Measurements from ENCODE around the gene UNC5B. TPM values are rescaled to one million over a fixed set of nuclear protein-coding genes. Genes with fewer than 3 reads are reported as not detected.

Gene UNC5B
- total RNA-seq, 1 experiment from 2014 or later, result 49.6 TPM

- TF ChIP-seq, protein P1, sequence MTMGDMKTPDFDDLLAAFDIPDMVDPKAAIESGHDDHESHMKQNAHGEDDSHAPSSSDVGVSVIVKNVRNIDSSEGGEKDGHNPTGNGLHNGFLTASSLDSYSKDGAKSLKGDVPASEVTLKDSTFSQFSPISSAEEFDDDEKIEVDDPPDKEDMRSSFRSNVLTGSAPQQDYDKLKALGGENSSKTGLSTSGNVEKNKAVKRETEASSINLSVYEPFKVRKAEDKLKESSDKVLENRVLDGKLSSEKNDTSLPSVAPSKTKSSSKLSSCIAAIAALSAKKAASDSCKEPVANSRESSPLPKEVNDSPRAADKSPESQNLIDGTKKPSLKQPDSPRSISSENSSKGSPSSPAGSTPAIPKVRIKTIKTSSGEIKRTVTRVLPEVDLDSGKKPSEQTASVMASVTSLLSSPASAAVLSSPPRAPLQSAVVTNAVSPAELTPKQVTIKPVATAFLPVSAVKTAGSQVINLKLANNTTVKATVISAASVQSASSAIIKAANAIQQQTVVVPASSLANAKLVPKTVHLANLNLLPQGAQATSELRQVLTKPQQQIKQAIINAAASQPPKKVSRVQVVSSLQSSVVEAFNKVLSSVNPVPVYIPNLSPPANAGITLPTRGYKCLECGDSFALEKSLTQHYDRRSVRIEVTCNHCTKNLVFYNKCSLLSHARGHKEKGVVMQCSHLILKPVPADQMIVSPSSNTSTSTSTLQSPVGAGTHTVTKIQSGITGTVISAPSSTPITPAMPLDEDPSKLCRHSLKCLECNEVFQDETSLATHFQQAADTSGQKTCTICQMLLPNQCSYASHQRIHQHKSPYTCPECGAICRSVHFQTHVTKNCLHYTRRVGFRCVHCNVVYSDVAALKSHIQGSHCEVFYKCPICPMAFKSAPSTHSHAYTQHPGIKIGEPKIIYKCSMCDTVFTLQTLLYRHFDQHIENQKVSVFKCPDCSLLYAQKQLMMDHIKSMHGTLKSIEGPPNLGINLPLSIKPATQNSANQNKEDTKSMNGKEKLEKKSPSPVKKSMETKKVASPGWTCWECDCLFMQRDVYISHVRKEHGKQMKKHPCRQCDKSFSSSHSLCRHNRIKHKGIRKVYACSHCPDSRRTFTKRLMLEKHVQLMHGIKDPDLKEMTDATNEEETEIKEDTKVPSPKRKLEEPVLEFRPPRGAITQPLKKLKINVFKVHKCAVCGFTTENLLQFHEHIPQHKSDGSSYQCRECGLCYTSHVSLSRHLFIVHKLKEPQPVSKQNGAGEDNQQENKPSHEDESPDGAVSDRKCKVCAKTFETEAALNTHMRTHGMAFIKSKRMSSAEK (CRISPR knock-in tag; IDR thresholded peaks at IDR 0.05; ENCODE audit: borderline replicate concordance), result no peak
- TF ChIP-seq NR1H2 (CRISPR knock-in tag; IDR thresholded peaks at IDR 0.05) (no peak), SMAD3 (CRISPR knock-in tag; IDR thresholded peaks at IDR 0.05; ENCODE audit: borderline replicate concordance) (no peak), HMGXB4 (CRISPR knock-in tag; IDR thresholded peaks at IDR 0.05) (no peak), JAZF1 (CRISPR knock-in tag; IDR thresholded peaks at IDR 0.05) (no peak)
- TF ChIP-seq, protein P2, sequence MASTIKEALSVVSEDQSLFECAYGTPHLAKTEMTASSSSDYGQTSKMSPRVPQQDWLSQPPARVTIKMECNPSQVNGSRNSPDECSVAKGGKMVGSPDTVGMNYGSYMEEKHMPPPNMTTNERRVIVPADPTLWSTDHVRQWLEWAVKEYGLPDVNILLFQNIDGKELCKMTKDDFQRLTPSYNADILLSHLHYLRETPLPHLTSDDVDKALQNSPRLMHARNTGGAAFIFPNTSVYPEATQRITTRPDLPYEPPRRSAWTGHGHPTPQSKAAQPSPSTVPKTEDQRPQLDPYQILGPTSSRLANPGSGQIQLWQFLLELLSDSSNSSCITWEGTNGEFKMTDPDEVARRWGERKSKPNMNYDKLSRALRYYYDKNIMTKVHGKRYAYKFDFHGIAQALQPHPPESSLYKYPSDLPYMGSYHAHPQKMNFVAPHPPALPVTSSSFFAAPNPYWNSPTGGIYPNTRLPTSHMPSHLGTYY (CRISPR knock-in tag; IDR thresholded peaks at IDR 0.05), result no peak
These were observed 18.3 kb downstream of the UNC5B start (continued) for GRCh38 chr10:71230656-71231025.

DNA sequence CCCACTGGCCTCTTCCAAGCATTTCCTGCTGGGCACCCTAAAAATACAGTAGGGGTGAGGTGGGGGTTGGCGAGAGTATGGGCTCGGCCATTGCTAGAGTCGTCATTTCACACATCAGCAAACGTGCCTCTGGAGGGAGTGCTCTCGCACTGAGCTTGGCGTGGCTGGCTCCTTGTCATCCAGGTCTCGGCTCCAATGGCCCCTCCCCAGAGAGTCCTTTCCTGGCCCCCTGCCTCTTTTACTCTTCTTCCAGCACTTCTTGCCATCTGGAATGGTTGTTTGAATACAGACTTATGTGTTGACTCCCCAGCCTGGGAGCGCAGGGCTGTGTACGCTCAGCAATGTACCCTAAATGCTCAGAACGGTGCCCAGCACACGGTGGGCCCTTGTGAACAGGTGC, 18.8 kb downstream of the UNC5B start:
- Mint-ChIP-seq H3K9me3 (no peaks in the 10 kb centered on the region), H3K36me3 (no peaks in the 10 kb centered on the region), H3K4me1 (peaks cover 63% of the 10 kb centered on the region), H3K4me3 (no peak overlapping the region), H3K27ac (no peak overlapping the region), H3K27me3 (ENCODE audit: low read depth) (no peaks in the 10 kb centered on the region)
- TF ChIP-seq ETV6 (CRISPR knock-in tag; IDR thresholded peaks at IDR 0.05) (no peak), ATF3 (CRISPR knock-in tag; conservative IDR thresholded peaks at IDR 0.05) (no peak)
- TF ChIP-seq, protein P3, sequence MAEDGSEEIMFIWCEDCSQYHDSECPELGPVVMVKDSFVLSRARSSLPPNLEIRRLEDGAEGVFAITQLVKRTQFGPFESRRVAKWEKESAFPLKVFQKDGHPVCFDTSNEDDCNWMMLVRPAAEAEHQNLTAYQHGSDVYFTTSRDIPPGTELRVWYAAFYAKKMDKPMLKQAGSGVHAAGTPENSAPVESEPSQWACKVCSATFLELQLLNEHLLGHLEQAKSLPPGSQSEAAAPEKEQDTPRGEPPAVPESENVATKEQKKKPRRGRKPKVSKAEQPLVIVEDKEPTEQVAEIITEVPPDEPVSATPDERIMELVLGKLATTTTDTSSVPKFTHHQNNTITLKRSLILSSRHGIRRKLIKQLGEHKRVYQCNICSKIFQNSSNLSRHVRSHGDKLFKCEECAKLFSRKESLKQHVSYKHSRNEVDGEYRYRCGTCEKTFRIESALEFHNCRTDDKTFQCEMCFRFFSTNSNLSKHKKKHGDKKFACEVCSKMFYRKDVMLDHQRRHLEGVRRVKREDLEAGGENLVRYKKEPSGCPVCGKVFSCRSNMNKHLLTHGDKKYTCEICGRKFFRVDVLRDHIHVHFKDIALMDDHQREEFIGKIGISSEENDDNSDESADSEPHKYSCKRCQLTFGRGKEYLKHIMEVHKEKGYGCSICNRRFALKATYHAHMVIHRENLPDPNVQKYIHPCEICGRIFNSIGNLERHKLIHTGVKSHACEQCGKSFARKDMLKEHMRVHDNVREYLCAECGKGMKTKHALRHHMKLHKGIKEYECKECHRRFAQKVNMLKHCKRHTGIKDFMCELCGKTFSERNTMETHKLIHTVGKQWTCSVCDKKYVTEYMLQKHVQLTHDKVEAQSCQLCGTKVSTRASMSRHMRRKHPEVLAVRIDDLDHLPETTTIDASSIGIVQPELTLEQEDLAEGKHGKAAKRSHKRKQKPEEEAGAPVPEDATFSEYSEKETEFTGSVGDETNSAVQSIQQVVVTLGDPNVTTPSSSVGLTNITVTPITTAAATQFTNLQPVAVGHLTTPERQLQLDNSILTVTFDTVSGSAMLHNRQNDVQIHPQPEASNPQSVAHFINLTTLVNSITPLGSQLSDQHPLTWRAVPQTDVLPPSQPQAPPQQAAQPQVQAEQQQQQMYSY (CRISPR knock-in tag; IDR thresholded peaks at IDR 0.05), result no peak
- DNase-seq (ENCODE audit: low spot score) (no peak), ATAC-seq (no peak)
- ChIA-PET CTCF (interaction anchor here (1.1 to 2.5 kb wide), 4 partner anchors 9 to 15 kb away, joined by 4 to 7 read pairs (median 4); no protein-coding TSS in a partner anchor), POLR2A (interaction anchor here (0.6 kb wide), 1 partner anchor 16 kb away, joined by 3 read pairs; no protein-coding TSS in a partner anchor)

GRCh38 chr10:71232089-71232998, 20.0 kb downstream of the UNC5B start:
- Mint-ChIP-seq H3K27me3 (ENCODE audit: low read depth) (no peaks in the 10 kb centered on the region), H3K36me3 (no peaks in the 10 kb centered on the region), H3K27ac (no peak overlapping the region), H3K9me3 (no peaks in the 10 kb centered on the region), H3K4me1 (peaks cover 75% of the 10 kb centered on the region), H3K4me3 (no peak overlapping the region)
- ATAC-seq (no peak), DNase-seq (ENCODE audit: low spot score) (no peak)
- ChIA-PET CTCF (interaction anchor here (1.1 to 3.3 kb wide), 8 partner anchors 9 to 329 kb away, joined by 3 to 13 read pairs (median 4); no protein-coding TSS in a partner anchor), POLR2A (no interaction called here)
- TF ChIP-seq, protein P4, sequence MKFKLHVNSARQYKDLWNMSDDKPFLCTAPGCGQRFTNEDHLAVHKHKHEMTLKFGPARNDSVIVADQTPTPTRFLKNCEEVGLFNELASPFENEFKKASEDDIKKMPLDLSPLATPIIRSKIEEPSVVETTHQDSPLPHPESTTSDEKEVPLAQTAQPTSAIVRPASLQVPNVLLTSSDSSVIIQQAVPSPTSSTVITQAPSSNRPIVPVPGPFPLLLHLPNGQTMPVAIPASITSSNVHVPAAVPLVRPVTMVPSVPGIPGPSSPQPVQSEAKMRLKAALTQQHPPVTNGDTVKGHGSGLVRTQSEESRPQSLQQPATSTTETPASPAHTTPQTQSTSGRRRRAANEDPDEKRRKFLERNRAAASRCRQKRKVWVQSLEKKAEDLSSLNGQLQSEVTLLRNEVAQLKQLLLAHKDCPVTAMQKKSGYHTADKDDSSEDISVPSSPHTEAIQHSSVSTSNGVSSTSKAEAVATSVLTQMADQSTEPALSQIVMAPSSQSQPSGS (CRISPR knock-in tag; IDR thresholded peaks at IDR 0.05; ENCODE audit: borderline replicate concordance, low read depth), result no peak
- no peak for TF ChIP-seq SP1 (CRISPR knock-in tag; conservative IDR thresholded peaks at IDR 0.05)
- TF ChIP-seq, protein P5, sequence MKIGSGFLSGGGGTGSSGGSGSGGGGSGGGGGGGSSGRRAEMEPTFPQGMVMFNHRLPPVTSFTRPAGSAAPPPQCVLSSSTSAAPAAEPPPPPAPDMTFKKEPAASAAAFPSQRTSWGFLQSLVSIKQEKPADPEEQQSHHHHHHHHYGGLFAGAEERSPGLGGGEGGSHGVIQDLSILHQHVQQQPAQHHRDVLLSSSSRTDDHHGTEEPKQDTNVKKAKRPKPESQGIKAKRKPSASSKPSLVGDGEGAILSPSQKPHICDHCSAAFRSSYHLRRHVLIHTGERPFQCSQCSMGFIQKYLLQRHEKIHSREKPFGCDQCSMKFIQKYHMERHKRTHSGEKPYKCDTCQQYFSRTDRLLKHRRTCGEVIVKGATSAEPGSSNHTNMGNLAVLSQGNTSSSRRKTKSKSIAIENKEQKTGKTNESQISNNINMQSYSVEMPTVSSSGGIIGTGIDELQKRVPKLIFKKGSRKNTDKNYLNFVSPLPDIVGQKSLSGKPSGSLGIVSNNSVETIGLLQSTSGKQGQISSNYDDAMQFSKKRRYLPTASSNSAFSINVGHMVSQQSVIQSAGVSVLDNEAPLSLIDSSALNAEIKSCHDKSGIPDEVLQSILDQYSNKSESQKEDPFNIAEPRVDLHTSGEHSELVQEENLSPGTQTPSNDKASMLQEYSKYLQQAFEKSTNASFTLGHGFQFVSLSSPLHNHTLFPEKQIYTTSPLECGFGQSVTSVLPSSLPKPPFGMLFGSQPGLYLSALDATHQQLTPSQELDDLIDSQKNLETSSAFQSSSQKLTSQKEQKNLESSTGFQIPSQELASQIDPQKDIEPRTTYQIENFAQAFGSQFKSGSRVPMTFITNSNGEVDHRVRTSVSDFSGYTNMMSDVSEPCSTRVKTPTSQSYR (CRISPR knock-in tag; IDR thresholded peaks at IDR 0.05), result no peak

All from WTC11 (cell line).